HPDE6-E6E7 (cell line): ENCODE measurements around the gene ELL3.
A peak's percentile ranks its signal among the peaks of the same experiment; 100 is the strongest.
"Not testable (repeated sequence)": the region's sequence is repeated elsewhere in the genome, so short reads cannot be mapped to it uniquely, and the experiment has no call there.

ENCODE experiments used
- DNase-seq: peaks from one replicate; pipeline ENCODE4 v3.0.0; 2011; ENCODE audit warnings: missing footprints; ENCODE audit errors: extremely low spot score

ELL3 gene

GRCh38 chr15:43791993-43792760 lies 15.4 kb upstream of the ELL3 start, which contains the start of gene SERF2:
TSS of gene SERF2 (plus strand) at chr15:43792320. CDS start at chr15:43792377, 57 bp downstream.
- DNase-seq: peak; percentile 99

GRCh38 chr15:43789409-43789808 lies 12.6 kb upstream of the ELL3 start:
- no peak for DNase-seq

DNA sequence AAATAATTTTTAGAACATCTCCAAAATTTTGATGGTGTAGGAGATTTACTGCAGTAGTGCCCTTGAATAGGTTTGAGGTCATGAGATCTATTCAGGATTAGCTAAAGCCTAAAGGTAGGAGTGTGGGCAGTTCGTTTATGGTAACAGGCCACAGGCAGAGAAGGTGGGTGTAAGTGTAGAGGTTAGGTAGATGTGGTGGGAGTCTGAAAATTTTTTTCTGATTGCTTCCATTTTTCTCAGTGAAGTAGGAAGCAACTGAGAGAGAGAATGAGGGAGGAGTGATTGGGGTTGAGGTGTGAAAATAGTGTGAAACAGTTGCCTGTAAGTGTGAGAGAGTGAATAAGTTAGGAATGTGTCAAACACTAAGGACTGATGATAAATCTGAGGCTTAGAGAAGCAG lies 2.2 kb upstream of the ELL3 start:
- no peak for DNase-seq

DNA sequence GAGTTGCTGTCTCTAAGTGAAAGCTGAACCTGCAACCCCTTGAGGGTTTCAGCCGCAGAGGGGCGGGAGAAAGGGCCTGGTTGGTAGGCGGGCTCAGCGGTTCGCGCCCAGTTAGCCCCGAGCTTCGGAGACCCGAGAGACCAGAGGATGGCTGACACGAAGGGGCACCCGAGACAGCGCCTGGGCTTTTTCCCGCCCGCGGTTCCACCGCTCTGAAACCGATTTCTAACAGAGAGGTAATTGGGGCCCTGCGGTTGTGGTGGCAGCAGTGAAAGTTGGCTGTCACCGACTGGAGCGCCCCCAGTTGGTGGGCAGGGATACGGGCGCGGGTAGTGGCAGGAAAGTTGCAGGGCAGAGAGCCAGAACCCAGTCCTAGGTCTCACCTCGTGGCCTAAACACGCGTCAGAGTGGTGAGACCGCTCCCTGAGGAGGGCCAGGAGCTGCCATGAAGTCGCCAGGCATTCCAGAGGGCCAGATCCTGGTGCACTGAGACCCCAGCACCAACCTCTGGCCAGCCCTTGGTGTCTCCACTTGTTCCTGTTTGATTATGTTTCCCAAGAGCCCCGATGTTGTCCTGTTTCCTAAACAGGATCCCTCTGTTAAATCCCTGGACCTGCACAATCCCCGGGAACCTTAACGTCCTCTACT lies 625 bp upstream of the ELL3 start:
- peak; percentile 71 for DNase-seq

GRCh38 chr15:43776101-43776717 lies 557 bp downstream of the ELL3 start:
- DNase-seq: no peak

- DNase-seq: peak; percentile 78
Measured at GRCh38 chr15:43775411-43775965, 1.3 kb downstream of the ELL3 start.

DNA sequence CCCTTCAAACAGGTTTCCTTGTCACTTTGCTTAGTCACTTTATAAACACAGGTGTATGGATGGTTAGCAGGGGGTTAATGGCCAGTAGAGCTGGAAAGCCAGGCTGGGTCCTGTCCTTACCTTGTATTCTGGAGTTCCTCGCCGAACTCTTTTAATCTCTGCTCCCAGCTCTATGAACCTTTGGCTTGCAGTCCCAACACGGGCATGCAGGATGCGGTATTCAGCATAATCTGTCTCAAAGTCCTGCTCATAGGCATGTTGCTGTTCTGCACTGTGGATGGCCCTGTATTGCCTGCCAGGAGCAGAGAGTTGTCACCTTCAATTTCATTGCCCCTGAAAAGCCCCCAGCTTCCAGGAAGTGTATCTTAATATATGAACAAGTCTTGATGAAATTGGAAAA lies 2.7 kb downstream of the ELL3 start:
- no peak for DNase-seq

GRCh38 chr15:43772624-43773023 lies 4.1 kb downstream of the ELL3 start:
- no peak for DNase-seq

DNA sequence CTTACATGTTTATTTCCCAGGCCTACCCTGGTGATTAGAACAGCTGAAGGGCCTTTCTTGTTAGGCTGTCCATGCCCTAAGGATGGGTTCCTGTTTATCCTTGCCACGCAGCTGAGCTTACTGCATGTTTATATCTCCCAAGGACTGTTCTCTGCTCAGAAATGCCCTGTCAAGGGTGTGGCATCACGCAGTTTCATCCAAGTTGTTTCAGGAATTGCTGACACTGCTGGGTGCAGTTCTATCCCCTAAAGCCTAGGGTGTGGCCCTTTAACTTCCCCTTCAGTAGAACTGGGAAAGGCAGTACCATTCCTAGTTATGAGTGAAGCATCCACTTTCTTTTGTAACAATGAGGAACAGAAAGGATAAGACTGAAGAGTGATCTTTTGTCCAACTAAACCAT lies 5.0 kb downstream of the ELL3 start:
- DNase-seq: no peak

DNA sequence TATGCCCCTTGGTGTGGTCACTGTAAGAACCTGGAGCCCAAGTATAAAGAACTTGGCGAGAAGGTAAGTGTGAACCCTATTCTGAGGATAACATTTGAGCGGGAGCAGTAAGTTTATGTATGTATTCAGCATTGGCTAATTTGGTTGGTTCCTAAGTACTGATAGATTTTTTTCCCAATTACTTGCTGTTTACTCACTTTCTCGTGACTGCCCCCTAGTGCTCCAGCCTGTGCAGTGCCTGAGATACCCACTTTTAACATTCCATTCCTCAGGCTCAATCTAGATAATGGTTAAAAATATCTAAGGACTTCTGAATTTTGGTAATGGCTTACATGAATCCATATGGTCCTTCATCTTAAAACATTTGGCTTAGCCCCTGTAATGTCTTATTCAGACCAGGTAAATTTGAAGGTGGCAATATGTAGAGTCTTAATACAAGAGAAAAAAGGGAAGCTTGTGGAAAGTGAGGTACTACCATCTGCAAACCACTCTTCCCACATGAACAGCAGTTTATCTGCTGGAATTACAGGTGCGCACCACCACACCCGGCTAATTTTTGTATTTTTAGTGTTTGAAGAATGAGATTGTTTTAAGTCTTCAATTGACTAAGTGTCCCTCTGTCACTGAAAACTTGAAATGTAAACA lies 7.1 kb downstream of the ELL3 start:
- no peak for DNase-seq

GRCh38 chr15:43763819-43764446 lies 12.8 kb downstream of the ELL3 start:
- no peak for DNase-seq

DNA sequence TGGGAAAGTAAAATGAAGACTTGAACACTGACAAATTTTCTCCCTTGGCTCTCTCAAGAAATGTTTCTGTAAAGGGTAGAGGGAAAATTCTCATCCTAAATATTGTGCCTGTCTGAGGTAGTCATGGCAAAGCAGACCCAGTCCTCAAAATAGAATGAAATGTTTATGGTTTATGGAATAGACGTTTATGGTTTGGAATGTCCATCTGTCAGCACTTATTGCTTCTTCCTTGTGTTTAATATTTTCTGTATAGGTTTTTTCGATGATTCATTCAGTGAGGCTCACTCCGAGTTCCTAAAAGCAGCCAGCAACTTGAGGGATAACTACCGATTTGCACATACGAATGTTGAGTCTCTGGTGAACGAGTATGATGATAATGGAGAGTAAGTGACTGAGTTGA lies 13.9 kb downstream of the ELL3 start:
- DNase-seq: no peak

DNA sequence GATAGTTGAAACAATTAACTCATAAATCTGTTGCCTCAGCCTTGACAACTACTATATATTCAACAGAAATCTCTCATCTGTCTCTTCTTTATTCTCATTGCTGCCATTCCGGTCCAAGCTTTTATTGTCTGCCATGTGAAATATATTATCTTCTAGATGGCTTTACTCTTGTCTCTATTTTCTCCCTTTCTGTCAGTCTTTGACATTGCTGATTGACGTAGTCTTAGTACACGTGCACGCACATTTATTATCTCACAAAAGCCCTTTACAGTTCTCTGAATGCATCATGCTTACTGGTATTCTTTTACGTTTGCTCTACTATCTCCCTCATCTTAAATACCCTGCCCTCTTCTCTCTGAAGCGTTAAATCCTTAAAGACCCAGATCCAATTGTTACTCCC lies 24.9 kb downstream of the ELL3 start:
- no peak for DNase-seq

DNA sequence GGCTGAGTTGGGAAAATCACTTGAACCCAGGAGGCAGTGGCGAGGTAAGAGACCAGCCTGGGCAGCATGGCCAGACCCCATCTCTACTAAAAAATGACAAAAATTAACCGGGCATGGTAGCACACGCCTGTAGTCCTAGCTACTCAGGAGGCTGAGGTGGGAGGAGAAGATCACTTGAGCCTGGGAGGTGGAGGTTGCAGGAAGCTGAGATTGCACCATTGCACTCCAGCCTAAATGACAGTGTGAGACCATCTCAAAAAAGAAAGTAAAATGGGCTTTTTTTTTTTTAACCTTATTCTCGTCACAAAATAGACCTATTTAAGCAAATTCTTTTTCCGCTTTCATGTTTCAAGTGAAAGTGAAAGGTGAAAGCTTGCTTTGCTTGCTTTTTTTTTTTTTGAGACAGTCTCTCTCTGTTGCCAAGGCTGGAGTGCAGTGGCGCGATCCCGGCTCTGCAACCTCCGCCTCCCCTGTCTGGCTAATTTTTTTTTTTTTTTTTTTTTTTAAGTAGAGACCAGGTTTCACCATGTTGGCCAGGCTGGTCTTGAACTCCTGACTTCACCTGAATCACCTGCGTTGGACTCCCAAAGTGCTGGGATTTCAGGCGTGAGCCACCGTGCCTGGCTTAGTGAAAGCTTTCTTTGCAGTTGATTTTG lies 26.9 kb downstream of the ELL3 start:
- no peak for DNase-seq

DNA sequence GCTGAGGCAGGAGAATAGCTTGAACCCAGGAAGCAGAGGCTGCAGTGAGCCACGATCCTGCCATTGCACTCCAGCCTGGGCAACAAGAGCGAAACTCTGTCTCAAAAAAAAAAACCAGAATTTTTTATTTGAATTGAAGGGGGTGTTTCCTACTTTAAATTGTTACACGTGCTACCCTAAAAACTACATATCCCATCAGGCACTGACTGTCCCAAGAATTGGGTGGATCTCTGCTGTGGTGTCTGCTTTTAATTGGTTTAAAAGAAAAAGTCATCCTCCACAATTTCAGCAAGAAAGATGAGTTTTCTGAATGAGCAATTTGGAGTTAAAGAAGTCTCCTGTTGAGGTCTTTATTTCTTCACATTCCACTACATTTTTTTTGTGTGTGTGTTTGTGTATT lies 28.4 kb downstream of the ELL3 start:
- no peak for DNase-seq

GRCh38 chr15:43746903-43747309 lies 29.9 kb downstream of the ELL3 start:
- DNase-seq: not testable (repeated sequence)

- peak; percentile 86 for DNase-seq
Measured at GRCh38 chr15:43746245-43746902, 30.4 kb downstream of the ELL3 start, which contains the start of gene PDIA3. TSS of gene PDIA3 (plus strand) at chr15:43746438. CDS start at chr15:43746540, 102 bp downstream.

GRCh38 chr15:43735416-43735815 lies 41.4 kb downstream of the ELL3 start:
- no peak for DNase-seq

- not testable (repeated sequence) for DNase-seq
Measured at GRCh38 chr15:43728053-43728725, 48.6 kb downstream of the ELL3 start.

DNA sequence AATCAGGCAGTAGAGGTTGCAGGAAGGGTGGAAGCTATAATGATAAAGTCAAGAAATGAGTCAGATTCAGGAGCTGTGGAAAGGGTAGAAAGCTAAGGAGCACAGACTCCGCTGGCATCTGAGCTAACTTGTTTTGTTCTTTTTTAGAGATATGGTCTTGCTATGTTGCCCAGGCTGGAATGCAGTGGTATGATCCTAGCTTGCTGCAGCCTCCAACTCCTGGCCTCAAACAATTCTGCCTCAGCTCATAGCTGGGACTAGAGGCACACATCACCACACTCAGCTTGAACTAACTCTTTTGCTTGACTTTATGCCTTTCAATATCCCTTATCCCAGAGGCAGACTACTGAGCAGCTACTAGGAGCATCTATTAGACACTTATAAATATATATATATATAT lies 50.5 kb downstream of the ELL3 start:
- not testable (repeated sequence) for DNase-seq
